Measurements from ENCODE around the gene HNRNPLL.

GRCh38 chr2:38590053-38590452 lies 12.7 kb downstream of the HNRNPLL start:
- TF ChIP-seq EZH2 (IDR thresholded peaks at IDR 0.05) (no peak), POLR2AphosphoS5 (IDR thresholded peaks at IDR 0.05; ENCODE audit: borderline replicate concordance, low read depth, low read length) (no peak), FOXP2 (optimal IDR thresholded peaks at IDR 0.05; ENCODE audit: control extremely low read depth, extremely low read length, insufficient read depth) (no peak)

Measured in SK-N-MC (cell line).